ENCODE measurements around the gene PEAK3.

DNA sequence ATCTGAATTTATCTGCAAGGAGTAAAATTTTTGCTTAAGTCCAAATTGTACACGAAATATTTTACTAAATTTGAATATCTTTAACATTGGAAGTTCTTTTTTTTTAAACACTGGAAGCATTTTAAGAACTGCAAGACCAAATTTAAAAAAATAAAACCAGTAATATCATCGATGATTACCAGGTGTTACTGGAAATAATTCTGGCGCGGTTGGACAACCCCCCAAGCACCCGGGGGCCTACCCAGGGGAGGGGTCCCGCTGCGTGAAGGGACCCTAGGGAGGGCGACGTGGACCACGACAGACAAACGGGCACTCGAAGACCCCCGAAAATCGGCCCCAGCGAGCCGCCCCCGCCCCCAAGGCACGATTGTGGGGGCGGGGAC lies 13.1 kb downstream of the PEAK3 start:
- TF ChIP-seq, protein P1, sequence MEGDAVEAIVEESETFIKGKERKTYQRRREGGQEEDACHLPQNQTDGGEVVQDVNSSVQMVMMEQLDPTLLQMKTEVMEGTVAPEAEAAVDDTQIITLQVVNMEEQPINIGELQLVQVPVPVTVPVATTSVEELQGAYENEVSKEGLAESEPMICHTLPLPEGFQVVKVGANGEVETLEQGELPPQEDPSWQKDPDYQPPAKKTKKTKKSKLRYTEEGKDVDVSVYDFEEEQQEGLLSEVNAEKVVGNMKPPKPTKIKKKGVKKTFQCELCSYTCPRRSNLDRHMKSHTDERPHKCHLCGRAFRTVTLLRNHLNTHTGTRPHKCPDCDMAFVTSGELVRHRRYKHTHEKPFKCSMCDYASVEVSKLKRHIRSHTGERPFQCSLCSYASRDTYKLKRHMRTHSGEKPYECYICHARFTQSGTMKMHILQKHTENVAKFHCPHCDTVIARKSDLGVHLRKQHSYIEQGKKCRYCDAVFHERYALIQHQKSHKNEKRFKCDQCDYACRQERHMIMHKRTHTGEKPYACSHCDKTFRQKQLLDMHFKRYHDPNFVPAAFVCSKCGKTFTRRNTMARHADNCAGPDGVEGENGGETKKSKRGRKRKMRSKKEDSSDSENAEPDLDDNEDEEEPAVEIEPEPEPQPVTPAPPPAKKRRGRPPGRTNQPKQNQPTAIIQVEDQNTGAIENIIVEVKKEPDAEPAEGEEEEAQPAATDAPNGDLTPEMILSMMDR (IDR thresholded peaks at IDR 0.05) = no peak
- no peak for TF ChIP-seq POLR2A (IDR thresholded peaks at IDR 0.05)
